CD14-positive monocyte (primary cell): ENCODE data around the gene ADGB. TPM values are rescaled to one million over a fixed set of nuclear protein-coding genes. Genes with fewer than 3 reads are reported as not detected.

Source experiments
- DNase-seq, 3 donors: peaks; one replicate each; pipeline ENCODE4 v3.0.0-alpha.2; 2011 to 2022
- H2AFZ ChIP-seq: 2 replicates; pipeline ENCODE4 v1.6.0; 2012; ENCODE audit warnings: mild to moderate bottlenecking, low read depth, low read length, inconsistent platforms; ENCODE audit not compliant: insufficient read depth, poor library complexity, severe bottlenecking
- H3K27ac ChIP-seq, 2 donors: 1 replicate in 1 of 2; 2 replicates in 1 of 2; pipeline ENCODE4 v1.5.1; 2012 to 2013; ENCODE audit warnings: low read length in 2 of 2, control low read depth in 1 of 2, inconsistent platforms in 1 of 2, low read depth in 1 of 2, mild to moderate bottlenecking in 1 of 2
- H3K27me3 ChIP-seq, 2 donors: one replicate each; pipeline versions ENCODE4 v1.6.0 to v1.6.1; 2011 to 2013; ENCODE audit warnings: low read length in 2 of 2; ENCODE audit not compliant: control insufficient read depth in 2 of 2, insufficient read depth in 2 of 2
- H3K36me3 ChIP-seq, 2 donors: replicated peaks in 1 of 2; 1 replicate in 1 of 2; 2 replicates in 1 of 2; pipeline versions ENCODE4 v1.5.1 to v1.6.1; 2012 to 2013; ENCODE audit warnings: low read length in 2 of 2, control low read depth in 1 of 2, inconsistent platforms in 1 of 2, mild to moderate bottlenecking in 1 of 2; ENCODE audit not compliant: insufficient read depth in 2 of 2, control insufficient read depth in 1 of 2
- H3K4me1 ChIP-seq, 2 donors: 1 replicate in 1 of 2; 2 replicates in 1 of 2; pipeline versions ENCODE4 v1.5.1 to v1.6.1; 2012 to 2013; ENCODE audit warnings: low read length in 2 of 2, control low read depth in 1 of 2, inconsistent platforms in 1 of 2, mild to moderate bottlenecking in 1 of 2, moderate library complexity in 1 of 2; ENCODE audit not compliant: insufficient read depth in 2 of 2, control insufficient read depth in 1 of 2
- H3K4me2 ChIP-seq: replicated peaks from 2 replicates; pipeline ENCODE3; 2012; ENCODE audit warnings: low read length, moderate library complexity, mild to moderate bottlenecking; ENCODE audit not compliant: poor library complexity, severe bottlenecking; ENCODE audit errors: extremely low read depth
- H3K4me3 ChIP-seq, 3 experiments: fragments of 200-600 bp in 1 of 3; sonication (generic) in 1 of 3; replicated peaks in 1 of 3; 1 replicate in 2 of 3; 2 replicates in 1 of 3; pipeline ENCODE4 v1.5.1; 2011 to 2013; ENCODE audit warnings: low read length in 3 of 3, mild to moderate bottlenecking in 3 of 3, control low read depth in 2 of 3, low read depth in 2 of 3, inconsistent platforms in 1 of 3, moderate library complexity in 1 of 3
- H3K79me2 ChIP-seq: 2 replicates; pipeline ENCODE4 v1.6.0; 2012; ENCODE audit warnings: mild to moderate bottlenecking, control low read depth, inconsistent platforms, low read length, moderate library complexity; ENCODE audit not compliant: insufficient read depth
- H3K9ac ChIP-seq: 2 replicates; pipeline ENCODE4 v1.6.0; 2017; ENCODE audit warnings: low read length, mild to moderate bottlenecking; ENCODE audit not compliant: insufficient read depth, poor library complexity, severe bottlenecking
- H3K9me3 ChIP-seq, 2 donors: replicated peaks in 1 of 2; 1 replicate in 1 of 2; 2 replicates in 1 of 2; pipeline versions ENCODE4 v1.5.1 to v1.6.1; 2012 to 2013; ENCODE audit warnings: low read length in 2 of 2, control low read depth in 1 of 2; ENCODE audit not compliant: control insufficient read depth in 1 of 2, insufficient read depth in 1 of 2
- H4K20me1 ChIP-seq: 2 replicates; pipeline ENCODE4 v1.6.0; 2012; ENCODE audit warnings: mild to moderate bottlenecking, low read length, control low read depth, moderate library complexity; ENCODE audit not compliant: insufficient read depth
- H3K27ac Mint-ChIP-seq, 7 donors: one replicate each; pipeline ENCODE4 v1.8.0; 2020; ENCODE audit warnings: mild to moderate bottlenecking in 7 of 7, mixed read lengths in 7 of 7, moderate library complexity in 6 of 7, inconsistent platforms in 2 of 7
- H3K27me3 Mint-ChIP-seq, 3 donors: one replicate each; pipeline ENCODE4 v1.8.0; 2021 to 2022; ENCODE audit warnings: low read depth in 3 of 3, mild to moderate bottlenecking in 3 of 3, mixed read lengths in 3 of 3, moderate library complexity in 3 of 3, inconsistent platforms in 1 of 3
- H3K36me3 Mint-ChIP-seq, 2 donors: one replicate each; pipeline ENCODE4 v1.8.0; 2020; ENCODE audit warnings: mixed read lengths in 2 of 2, inconsistent platforms in 1 of 2, mild to moderate bottlenecking in 1 of 2
- H3K4me1 Mint-ChIP-seq: one replicate; pipeline ENCODE4 v1.8.0; 2020; ENCODE audit warnings: mild to moderate bottlenecking, mixed read lengths
- H3K4me3 Mint-ChIP-seq, 2 donors: one replicate each; pipeline ENCODE4 v1.8.0; 2020; ENCODE audit warnings: mild to moderate bottlenecking in 2 of 2, mixed read lengths in 2 of 2, moderate library complexity in 1 of 2
- H3K9me3 Mint-ChIP-seq, 7 donors: one replicate each; pipeline ENCODE4 v1.8.0; 2020 to 2022; ENCODE audit warnings: mixed read lengths in 7 of 7, mild to moderate bottlenecking in 6 of 7, moderate library complexity in 6 of 7, inconsistent platforms in 2 of 7
- CTCF ChIP-seq: fragments of 200-600 bp; IDR thresholded peaks from one replicate; pipeline ENCODE4 v1.8.0; 2022; ENCODE audit warnings: antibody characterized with exemption, mild to moderate bottlenecking
- WGBS: methylation state at CpG from one replicate; pipeline ENCODE4 v1.1.5; 2013; ENCODE audit warnings: missing lambda C conversion rate; ENCODE audit not compliant: insufficient coverage; 5-methylcytosine and 5-hydroxymethylcytosine counted together
- intact Hi-C, 2 donors: fragments of 100-400 bp; cut with micrococcal nuclease; formaldehyde crosslinking; loops; one replicate each; pipeline versions ENCODE4 v1.15.0 to v1.15.1; 2023
- polyA plus RNA-seq, 3 donors: library from polyadenylated mRNA; depleted of rRNA in 1 of 3; unstranded in 2 of 3; stranded (reverse) in 1 of 3; fragments of 300-500 nt in 2 of 3; fragments of >200 nt in 1 of 3; fragmentation: Illumina TruSeq in 2 of 3; gene quantifications; 1 replicate in 2 of 3; 2 replicates in 1 of 3; pipeline ENCODE4 v1.2.3, GENCODE V29; 2012 to 2021

Gene ADGB
- polyA plus RNA-seq, 3 donors = 0.01 TPM; not detected in 2

- Histone ChIP-seq H4K20me1 (no peaks in the 10 kb centered on the region), H3K36me3 (no peaks in the 10 kb centered on the region), H3K9ac (no peak overlapping the region), H3K4me2 (no peak overlapping the region), H3K4me1 (no peaks in the 10 kb centered on the region), H3K27me3 (no peaks in the 10 kb centered on the region), H3K9me3 (no peaks in the 10 kb centered on the region), H3K27ac (no peak overlapping the region), H3K79me2 (no peaks in the 10 kb centered on the region), H2AFZ (no peak overlapping the region), H3K4me3 (no peak overlapping the region)
- WGBS = 100% methylated on average over 1 of the region's 2 CpGs
- intact Hi-C loops = no loop called here
- Mint-ChIP-seq H3K9me3 (peaks cover 0 to 2% (median 0%) of the 10 kb centered on the region in 7 donors), H3K36me3 (no peaks in the 10 kb centered on the region), H3K4me3 (no peak overlapping the region), H3K27ac (no peak overlapping the region), H3K27me3 (peaks cover 0 to 2% (median 0%) of the 10 kb centered on the region in 3 donors), H3K4me1 (no peaks in the 10 kb centered on the region)
- no peak for TF ChIP-seq CTCF
- no peak for DNase-seq
Measured at GRCh38 chr6:146634022-146634421, 35.2 kb downstream of the ADGB start.

- no peaks in the 10 kb centered on the region for H3K27me3 ChIP-seq
- intact Hi-C loops = no loop called here
- H3K36me3 Mint-ChIP-seq = no peaks in the 10 kb centered on the region
- no peak for TF ChIP-seq CTCF
- H4K20me1 ChIP-seq = no peaks in the 10 kb centered on the region
- H3K9ac ChIP-seq = no peak overlapping the region
- no peak overlapping the region for H3K27ac Mint-ChIP-seq
- no peak overlapping the region for H3K4me3 ChIP-seq
- no peak overlapping the region for H3K4me2 ChIP-seq
- no peaks in the 10 kb centered on the region for H3K4me1 Mint-ChIP-seq
- no peaks in the 10 kb centered on the region for H3K9me3 ChIP-seq
- no peak overlapping the region for H3K4me3 Mint-ChIP-seq
- H3K79me2 ChIP-seq = no peaks in the 10 kb centered on the region
- H3K4me1 ChIP-seq = no peaks in the 10 kb centered on the region
- H2AFZ ChIP-seq = no peak overlapping the region
- H3K27me3 Mint-ChIP-seq = peaks cover 0 to 2% (median 0%) of the 10 kb centered on the region in 3 donors
- DNase-seq = no peak
- no peak overlapping the region for H3K27ac ChIP-seq
- H3K36me3 ChIP-seq = no peaks in the 10 kb centered on the region
- H3K9me3 Mint-ChIP-seq = peaks cover 0 to 2% (median 0%) of the 10 kb centered on the region in 7 donors
Measured at GRCh38 chr6:146635165-146635564, 36.4 kb downstream of the ADGB start.
